ENCODE results near the gene KIAA1549.
"Not testable (repeated sequence)": the region's sequence is repeated elsewhere in the genome, so short reads cannot be mapped to it uniquely, and the experiment has no call there.

Gene KIAA1549

DNA sequence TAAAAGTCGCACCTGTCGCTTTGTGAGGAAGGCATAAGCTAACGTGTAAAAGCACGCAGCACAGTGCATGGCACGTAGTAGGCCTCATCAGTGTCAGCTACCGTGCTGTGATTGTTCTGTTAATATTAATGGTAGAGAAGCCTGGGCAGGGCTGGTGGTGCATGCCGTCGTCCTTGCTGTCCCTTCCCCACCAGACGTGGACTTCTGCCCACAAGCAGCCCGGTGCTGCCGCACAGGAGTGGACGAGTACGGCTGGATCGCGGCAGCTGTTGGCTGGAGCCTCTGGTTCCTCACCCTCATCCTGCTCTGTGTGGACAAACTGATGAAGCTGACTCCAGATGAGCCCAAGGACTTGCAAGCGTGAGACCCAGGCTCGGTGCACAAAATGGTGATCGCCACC is 178.5 kb downstream of the KIAA1549 start:
- DNase-seq, result no peak

- DNase-seq, result no peak
Measured at GRCh38 chr7:138801256-138801655, 179.9 kb downstream of the KIAA1549 start.

DNA sequence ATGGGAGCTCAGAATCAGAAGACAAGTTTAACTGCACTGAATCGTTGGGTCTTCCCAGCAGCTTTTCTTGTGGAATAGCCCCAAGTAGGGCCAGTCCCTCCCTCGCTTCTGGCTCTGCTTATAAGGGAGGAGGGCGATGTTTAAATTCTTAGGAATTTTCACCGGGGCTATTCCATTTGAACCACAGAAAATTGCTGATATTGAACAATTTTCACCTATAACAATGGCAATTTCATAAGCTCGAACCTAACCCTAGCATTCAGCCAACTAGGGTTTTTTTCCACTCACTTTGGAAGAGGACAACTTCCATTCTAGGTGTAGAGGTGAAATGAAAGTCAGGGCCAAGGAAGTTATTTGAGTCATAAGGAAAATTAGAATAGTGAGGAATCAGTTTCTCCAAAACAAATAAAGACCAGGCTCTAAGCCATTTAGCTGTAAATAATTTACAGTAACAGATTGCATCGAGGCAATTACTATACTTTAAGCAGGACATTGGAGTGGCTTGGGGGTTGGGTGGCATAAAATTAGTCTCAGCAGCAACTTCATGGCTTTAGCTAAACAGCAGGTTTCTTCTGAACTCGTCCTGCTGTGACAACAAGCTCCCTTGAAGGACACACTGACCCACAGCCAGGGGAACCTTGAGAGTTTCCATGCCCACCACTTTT is 181.7 kb downstream of the KIAA1549 start:
- no peak for DNase-seq

DNA sequence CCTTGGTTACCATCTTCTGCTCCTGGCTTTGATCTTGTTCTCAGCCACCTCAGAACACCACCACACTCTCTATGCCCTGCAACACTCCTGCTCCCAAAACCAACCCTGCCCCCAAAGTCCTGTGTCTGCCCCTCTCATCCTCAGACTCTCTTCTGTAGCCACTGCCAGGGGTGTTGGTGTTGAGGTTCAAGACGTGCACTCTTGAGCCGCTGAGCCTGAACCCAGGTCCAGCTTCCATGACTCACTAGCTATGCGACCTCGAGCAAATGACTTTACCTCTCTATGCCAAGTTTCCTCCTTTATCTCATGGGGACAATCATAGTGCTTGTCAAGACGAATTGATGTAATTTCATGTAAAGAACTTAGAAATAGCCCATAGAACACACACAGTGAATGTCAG is 182.4 kb downstream of the KIAA1549 start:
- no peak for DNase-seq

DNA sequence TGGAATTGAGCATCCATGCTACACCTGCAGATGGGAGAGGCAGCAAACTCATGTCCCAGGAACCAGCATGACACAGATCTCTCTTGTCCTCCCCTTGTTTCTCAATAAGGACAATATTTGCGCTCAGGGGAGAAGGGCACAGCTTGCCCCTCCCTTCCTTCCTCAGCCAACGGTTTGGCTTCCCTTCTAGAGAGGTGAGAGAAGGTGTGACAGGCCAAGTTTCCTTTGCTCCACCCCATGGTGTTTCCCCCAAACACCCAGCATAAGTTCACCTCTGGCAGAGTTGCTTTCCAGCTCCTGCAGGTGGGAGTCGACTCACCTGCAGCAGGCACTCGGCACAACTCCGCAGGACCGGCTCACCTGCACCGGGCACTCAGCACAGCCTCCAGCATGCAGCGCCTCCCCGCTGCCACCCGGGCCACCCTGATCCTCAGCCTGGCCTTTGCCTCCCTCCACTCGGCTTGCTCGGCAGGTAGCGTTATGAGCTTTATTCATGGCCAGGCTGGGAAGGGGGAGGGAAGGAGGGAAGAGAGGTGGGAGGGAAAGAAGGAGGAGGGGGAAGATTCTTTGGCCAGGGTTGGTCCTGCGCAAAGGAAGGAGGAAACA is 183.4 kb downstream of the KIAA1549 start, which contains the start of the genes ATP6V0A4 and TMEM213:
TSS of gene ATP6V0A4 (minus strand) at position 482 of the 606 bp plus-strand sequence. CDS start 26,949 bp downstream, outside the sequence.
TSS of gene TMEM213 (plus strand) at position 280 of the 606 bp plus-strand sequence. CDS start at position 391, 111 bp downstream.
- no peak for DNase-seq

DNA sequence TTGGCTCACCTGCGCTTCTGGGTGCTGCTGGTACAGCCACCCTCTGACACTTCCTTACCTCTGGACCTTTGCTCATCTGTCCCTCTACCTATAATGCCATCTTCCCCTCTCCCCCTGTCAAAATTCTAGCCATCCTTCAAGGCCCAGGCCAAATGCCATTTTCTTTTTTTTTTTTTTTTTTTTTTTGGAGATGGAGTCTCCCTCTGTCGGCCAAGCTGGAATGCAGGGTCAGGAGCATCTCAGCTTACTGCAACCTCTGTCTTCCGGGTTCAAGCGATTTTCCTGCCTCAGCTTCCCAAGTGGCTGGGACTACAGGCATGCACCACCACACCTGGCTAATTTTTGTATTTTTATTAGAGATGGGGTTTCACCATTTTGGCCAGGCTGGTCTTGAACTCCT is 184.1 kb downstream of the KIAA1549 start:
- DNase-seq, result not testable (repeated sequence)

DNA sequence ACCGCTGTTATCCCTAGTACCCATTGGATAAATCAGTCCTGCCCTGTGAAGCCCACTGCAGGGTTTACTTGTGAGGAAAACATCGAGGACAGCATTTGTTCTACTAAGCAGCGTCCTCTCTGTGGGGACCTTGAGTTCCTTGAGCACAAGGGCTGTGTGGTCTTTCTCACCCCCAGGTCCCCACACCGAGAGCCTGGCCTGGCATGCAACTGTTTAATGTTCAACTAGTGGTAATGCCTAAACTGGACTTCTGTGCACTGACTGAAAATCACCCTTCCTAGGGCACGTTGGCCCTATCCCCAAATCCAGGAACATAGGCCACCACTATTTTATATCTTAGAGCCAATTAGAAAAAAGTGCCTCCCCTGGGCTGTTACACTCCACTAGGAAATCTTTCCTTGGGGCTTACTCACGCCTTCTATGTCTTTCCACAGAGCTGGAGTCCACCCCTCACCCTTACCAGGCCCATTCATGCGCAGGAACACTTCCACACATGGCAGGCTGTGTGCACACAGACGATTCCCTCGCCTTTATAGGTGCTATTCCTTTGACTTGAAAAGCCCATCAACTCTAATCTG is 185.1 kb downstream of the KIAA1549 start:
- DNase-seq, result no peak

- no peak for DNase-seq
Measured at GRCh38 chr7:138785587-138786437, 195.4 kb downstream of the KIAA1549 start.

- DNase-seq, result no peak
Measured at GRCh38 chr7:138784692-138785091, 196.5 kb downstream of the KIAA1549 start.

All from activated CD4-positive, alpha-beta T cell treated with anti-CD3 and anti-CD28 coated beads, Interleukin-2, amount 50 U/mL, for 16 hours (primary cell).